ENCODE measurements around the gene RPL13A. TPM values are rescaled to one million over a fixed set of nuclear protein-coding genes. Genes with fewer than 3 reads are reported as not detected.

The RPL13A gene
- total and polyA plus RNA-seq, 2 experiments from 2014 or later = 2,105 to 2,412 TPM

- Mint-ChIP-seq H3K4me1 (peaks cover 19% of the 10 kb centered on the region), H3K27me3 (ENCODE audit: insufficient read depth, low read depth, poor library complexity) (peaks cover 21% of the 10 kb centered on the region), H3K4me3 (peak within 1 kb of the TSS; percentile 55), H3K27ac (no peak within 1 kb of the TSS), H3K9me3 (peaks cover 3% of the 10 kb centered on the region; the same call in 2 of the 3 replicates), H3K36me3 (ENCODE audit: low read depth) (peaks cover 19% of the 10 kb centered on the region)
- no peak for TF ChIP-seq STAT1 (IDR thresholded peaks at IDR 0.05; ENCODE audit: unreplicated experiment)
- TF ChIP-seq CREB1 (CRISPR knock-in tag; IDR thresholded peaks at IDR 0.05; ENCODE audit: low read depth) = no peak
- no peak for TF ChIP-seq EZH2phosphoT487 (IDR thresholded peaks at IDR 0.05; ENCODE audit: unreplicated experiment)
- TF ChIP-seq ZNF462 (CRISPR knock-in tag; IDR thresholded peaks at IDR 0.05) = no peak
- TF ChIP-seq CTCF (conservative IDR thresholded peaks at IDR 0.05; ENCODE audit: low read depth in 2 of 2) = peak; percentile 86 to 87
- DNase-seq (ENCODE audit: low spot score) (peak; percentile 77), ATAC-seq (peak; percentile 27)
- Histone ChIP-seq H3K4me3 (peak within 1 kb of the TSS; percentile 65), H3K4me1 (ENCODE audit: insufficient read depth) (peaks cover 5% of the 10 kb centered on the region; the same call in 1 of the 2 replicates), H2AFZ (peak within 1 kb of the TSS; percentile 90; the same call in 1 of the 2 replicates), H3K79me2 (replicated peaks; ENCODE audit: insufficient read depth) (no peaks in the 10 kb centered on the region), H3K4me2 (peak within 1 kb of the TSS; percentile 81), H4K20me1 (replicated peaks; ENCODE audit: insufficient read depth) (no peaks in the 10 kb centered on the region), H3F3A (replicated peaks; ENCODE audit: low read depth) (peaks cover 24% of the 10 kb centered on the region; the same call in 1 of the 2 replicates), H3K27me3 (ENCODE audit: insufficient read depth) (no peaks in the 10 kb centered on the region; the same call in 1 of the 2 replicates), H3K27ac (ENCODE audit: low read depth) (no peak within 1 kb of the TSS), H3K36me3 (ENCODE audit: insufficient read depth) (no peaks in the 10 kb centered on the region), H3K9me2 (ENCODE audit: insufficient read depth) (no peaks in the 10 kb centered on the region)
Observed at GRCh38 chr19:49473868-49474541, 13.4 kb upstream of the RPL13A start, which contains the start of gene FLT3LG. FLT3LG (plus strand) TSS chr19:49474215; CDS start chr19:49474640, 425 bp downstream.

Measured in GM23338 (cell line).